GM21717 (cell line): ENCODE data around the gene ZEB1.
A peak's percentile ranks its signal among the peaks of the same experiment; 100 is the strongest.

Experiments
- ATAC-seq: cut with Tn5 transposase; IDR thresholded peaks from one replicate; pipeline ENCODE4 v1.9.1; 2021; ENCODE audit warnings: mild to moderate bottlenecking, moderate library complexity; ENCODE audit not compliant: unreplicated experiment

Gene ZEB1

GRCh38 chr10:31318854-31319601, at the start of gene ZEB1:
Gene ZEB1, plus strand, starts transcription at chr10:31319216. Its CDS starts 19 bp downstream, at chr10:31319235.
- peak; percentile 31 for ATAC-seq

- no peak for ATAC-seq
These were observed 48.1 kb upstream of the ZEB1 start for GRCh38 chr10:31270954-31271353.

DNA sequence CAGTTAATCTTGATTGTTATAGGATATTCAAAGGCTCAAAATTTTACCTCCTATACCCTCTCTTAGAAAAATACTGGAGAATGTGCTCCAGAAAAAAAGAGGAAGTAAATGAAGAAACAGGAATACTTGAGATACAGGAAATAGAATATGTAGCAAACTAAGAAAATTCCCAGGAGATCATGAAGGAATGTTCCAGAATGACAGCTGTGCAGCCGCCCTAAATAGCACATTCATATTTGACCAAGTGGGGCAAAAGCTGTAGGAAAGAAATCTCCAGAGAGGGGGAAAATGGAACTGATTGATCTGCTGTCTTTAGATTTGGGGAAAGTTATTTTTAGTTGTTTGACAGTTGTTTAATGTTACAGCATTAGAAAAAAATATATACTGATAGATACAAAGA, 46.2 kb upstream of the ZEB1 start:
- ATAC-seq: no peak

DNA sequence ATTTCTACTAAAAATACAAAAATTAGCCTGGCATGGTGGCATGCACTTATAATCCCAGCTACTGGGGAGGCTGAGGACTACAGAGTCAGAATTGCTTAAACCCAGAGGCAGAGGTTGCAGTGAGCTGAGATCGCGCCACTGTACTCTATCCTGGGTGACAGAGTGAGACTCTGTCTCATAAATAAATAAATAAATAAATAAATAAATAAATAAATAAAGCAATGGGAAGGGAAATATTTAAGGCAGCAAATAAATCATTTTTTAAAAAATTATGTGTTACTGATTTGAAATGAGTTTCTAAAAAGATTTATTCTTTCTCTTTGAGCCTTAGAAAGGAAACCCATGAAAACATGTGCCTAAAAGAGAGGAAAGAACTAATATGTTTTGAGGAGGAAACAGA, 45.2 kb upstream of the ZEB1 start:
- no peak for ATAC-seq

GRCh38 chr10:31274310-31274709, 44.7 kb upstream of the ZEB1 start:
- ATAC-seq: no peak

- ATAC-seq: no peak
These were observed 40.6 kb upstream of the ZEB1 start for GRCh38 chr10:31278279-31278941.

DNA sequence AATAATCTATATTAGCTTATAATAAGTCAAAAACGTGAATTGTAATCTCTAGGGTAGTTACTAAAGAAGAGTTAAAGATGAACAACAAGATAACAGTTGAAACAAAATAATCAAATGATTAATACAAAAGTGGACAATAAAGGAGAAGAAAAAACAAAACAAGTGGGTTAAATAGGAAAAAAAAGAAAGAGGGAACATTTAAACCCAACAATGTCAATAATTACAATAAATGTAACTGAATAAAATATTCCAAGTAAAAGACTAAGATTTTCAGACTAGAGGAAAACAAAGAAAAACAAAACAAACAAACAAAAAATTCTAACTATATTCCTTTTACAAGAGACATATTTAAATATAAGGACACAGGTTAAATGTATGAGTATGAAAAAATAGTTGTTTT, 38.0 kb upstream of the ZEB1 start:
- no peak for ATAC-seq

DNA sequence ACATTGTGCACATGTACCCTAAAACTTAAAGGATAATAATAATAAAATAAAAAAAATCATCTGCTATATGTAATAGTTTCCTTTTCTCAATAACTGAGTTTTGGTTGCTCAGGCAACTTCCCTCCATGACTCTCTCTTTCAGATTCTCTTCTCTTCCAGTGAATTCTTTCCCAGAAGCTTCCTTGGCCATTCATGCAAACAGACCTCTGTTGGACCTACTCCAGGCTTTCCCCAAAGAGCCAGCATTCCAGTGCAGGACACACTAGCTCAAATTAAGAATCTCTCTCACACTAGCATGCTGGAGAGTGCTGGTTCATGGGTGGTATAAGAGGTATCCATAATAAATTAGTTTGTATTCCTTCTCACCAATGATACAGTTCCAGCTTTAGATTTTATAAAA, 31.0 kb upstream of the ZEB1 start:
- no peak for ATAC-seq

DNA sequence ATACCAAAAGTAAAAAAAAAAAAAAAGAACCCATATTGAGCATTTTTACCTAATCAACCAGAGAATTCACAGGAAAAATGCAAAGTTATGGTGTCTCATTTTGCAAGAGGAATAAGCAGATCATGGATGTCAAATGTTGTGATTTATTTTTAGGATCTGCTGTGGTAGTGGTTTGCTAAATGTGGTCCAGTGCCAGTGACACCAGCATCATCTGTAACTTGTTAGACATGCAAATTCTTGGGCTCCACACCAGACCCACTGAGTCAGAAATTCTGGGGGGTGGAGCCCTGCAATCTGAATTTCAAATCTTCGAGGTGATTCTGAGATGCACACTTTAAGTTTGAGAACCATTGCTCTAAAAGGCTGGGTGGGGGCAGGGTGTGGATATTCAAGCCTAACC, 30.1 kb upstream of the ZEB1 start:
- no peak for ATAC-seq

DNA sequence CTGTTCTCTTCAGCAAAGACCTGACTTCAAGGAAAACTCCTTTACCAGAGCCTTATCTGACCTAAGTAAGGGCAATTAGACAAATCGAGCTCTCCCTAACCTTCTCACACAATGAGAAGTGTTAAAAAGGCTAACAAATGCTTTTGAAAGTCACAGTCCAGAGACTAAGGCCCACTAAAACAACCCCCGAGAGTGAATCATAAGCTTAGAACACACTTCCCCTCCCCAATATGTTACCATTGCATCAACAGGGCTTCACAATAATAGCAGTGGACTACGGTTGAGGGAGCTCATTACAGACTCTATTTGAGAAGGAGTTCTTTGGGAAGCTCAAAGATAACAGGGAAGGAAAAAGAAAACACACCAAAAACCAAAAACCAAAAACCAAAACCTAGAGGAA, 28.6 kb upstream of the ZEB1 start:
- no peak for ATAC-seq

GRCh38 chr10:31291123-31291522, 27.9 kb upstream of the ZEB1 start:
- ATAC-seq: no peak

GRCh38 chr10:31294558-31294957, 24.5 kb upstream of the ZEB1 start:
- ATAC-seq: no peak

GRCh38 chr10:31296754-31297153, 22.3 kb upstream of the ZEB1 start:
- no peak for ATAC-seq

DNA sequence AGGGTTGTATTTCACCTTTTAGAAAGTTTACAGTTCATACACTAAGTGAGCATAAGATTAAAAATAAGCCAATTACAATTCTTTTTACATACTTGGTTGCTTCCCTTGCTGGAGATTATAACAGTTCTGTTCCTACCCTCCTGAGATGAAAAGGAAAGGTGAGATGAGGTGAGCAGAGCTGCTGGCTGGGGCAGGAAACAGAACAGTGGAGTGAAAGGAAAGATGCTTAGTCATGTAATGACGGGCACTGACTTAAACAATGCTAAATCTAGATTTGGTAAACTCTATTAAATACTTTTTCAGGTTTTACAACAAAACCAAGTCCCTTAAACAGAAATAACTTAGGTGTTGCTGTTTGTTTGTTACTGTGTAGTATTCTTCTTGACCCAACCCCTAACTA, 19.9 kb upstream of the ZEB1 start:
- ATAC-seq: no peak

DNA sequence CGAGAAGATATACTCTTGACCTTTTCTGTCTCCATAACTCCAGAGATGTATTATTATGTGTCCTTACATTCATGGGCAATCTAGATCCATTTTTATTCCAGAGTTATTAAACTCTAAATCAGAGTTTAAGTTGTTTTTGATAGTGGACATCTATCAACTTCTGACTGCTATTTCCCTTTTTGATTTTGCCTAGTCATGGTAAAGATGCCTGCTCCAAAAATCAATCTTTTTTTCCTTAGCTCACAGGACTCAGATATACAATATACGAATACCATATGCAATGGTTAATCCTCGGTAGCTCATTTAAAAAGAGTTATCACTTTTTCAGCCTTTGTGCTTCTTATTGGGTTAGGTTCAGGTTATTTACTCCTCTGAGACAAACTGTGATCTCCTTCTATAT, 15.8 kb upstream of the ZEB1 start:
- ATAC-seq: no peak

GRCh38 chr10:31304291-31304970, 14.6 kb upstream of the ZEB1 start:
- no peak for ATAC-seq

DNA sequence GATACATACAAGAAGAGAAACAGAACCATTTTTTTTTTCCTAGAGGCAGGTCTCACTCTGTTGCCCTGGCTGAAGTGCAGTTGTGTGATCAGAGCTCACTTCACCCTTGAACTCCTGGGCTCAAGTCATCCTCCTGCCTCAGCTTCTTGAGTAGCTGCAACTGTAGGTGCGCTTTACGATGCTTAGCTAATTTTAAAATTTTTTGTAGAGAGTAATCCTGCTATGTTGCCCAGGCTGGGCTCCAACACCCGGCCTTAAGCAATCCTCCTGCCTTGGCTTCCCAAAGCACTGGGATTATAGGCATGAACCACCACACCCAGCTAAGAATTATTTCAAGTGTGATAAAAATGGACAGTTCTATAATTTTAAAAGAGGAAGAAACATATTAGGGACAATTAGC, 5.6 kb upstream of the ZEB1 start:
- no peak for ATAC-seq

- no peak for ATAC-seq
These were observed 4.5 kb upstream of the ZEB1 start for GRCh38 chr10:31314256-31315150.

GRCh38 chr10:31315453-31315852, 3.6 kb upstream of the ZEB1 start:
- ATAC-seq: no peak

GRCh38 chr10:31317171-31317570, 1.8 kb upstream of the ZEB1 start:
- no peak for ATAC-seq
